SK-N-MC (cell line): Measurements from ENCODE around the gene JPH2.

Source experiments
- EZH2 ChIP-seq: fragments of 200-600 bp; sonication (generic); IDR thresholded peaks from one replicate; pipeline ENCODE4 v1.6.1; 2017; ENCODE audit warnings: antibody characterized with exemption
- POLR2AphosphoS5 ChIP-seq: IDR thresholded peaks from 2 replicates; pipeline ENCODE4 v1.6.1; 2012; ENCODE audit warnings: mild to moderate bottlenecking, low read depth, low read length, borderline replicate concordance

- TF ChIP-seq EZH2 (no peak), POLR2AphosphoS5 (no peak)
These were observed 9.3 kb upstream of the JPH2 start for GRCh38 chr20:44196271-44196670.
